CD4-positive, alpha-beta T cell treated with Interleukin-4 for 1 hour (primary cell): ENCODE results near the gene RRP12.
"Not testable (repeated sequence)": the region's sequence is repeated elsewhere in the genome, so short reads cannot be mapped to it uniquely, and the experiment has no call there.

ENCODE experiments used
- DNase-seq, 2 donors: peaks; one replicate each; pipeline ENCODE4 v3.0.0-alpha.2; 2020 to 2022

Gene RRP12

GRCh38 chr10:97400665-97401454 is at the start of gene RRP12:
Gene RRP12 (minus strand): TSS chr10:97401340. CDS start chr10:97401231, 109 bp downstream.
- DNase-seq: peak; percentile 96 to 97

GRCh38 chr10:97450828-97451227 is 49.7 kb upstream of the RRP12 start:
- no peak for DNase-seq

- DNase-seq: peak; percentile 91 to 94
Measured at GRCh38 chr10:97445722-97446639, 44.8 kb upstream of the RRP12 start, which contains the start of the genes EXOSC1 and ZDHHC16. Gene EXOSC1 (minus strand): TSS chr10:97446006. CDS start chr10:97445985, 21 bp downstream. Gene ZDHHC16 (plus strand): TSS chr10:97446175. CDS start chr10:97451676, 5,501 bp downstream.

GRCh38 chr10:97445357-97445721 is 44.2 kb upstream of the RRP12 start:
- DNase-seq: no peak

- no peak for DNase-seq
Measured at GRCh38 chr10:97444212-97444611, 43.1 kb upstream of the RRP12 start.

- DNase-seq: no peak
Measured at GRCh38 chr10:97442277-97442676, 41.1 kb upstream of the RRP12 start.

GRCh38 chr10:97435211-97435610 is 34.1 kb upstream of the RRP12 start:
- DNase-seq: no peak

- no peak for DNase-seq
Measured at GRCh38 chr10:97434557-97434956, 33.4 kb upstream of the RRP12 start.

GRCh38 chr10:97434055-97434454 is 32.9 kb upstream of the RRP12 start:
- DNase-seq: no peak

GRCh38 chr10:97428572-97428981 is 27.4 kb upstream of the RRP12 start:
- peak in 1 of 2 donors; percentile 54 for DNase-seq

GRCh38 chr10:97427571-97428179 is 26.5 kb upstream of the RRP12 start:
- peak in 1 of 2 donors; percentile 56 for DNase-seq

GRCh38 chr10:97426776-97427570 is 25.8 kb upstream of the RRP12 start:
- DNase-seq: no peak

- peak; percentile 97 for DNase-seq
Measured at GRCh38 chr10:97425964-97426775, 25.0 kb upstream of the RRP12 start, which contains the start of gene PGAM1. Gene PGAM1 (plus strand): TSS chr10:97426191. CDS start chr10:97426308, 117 bp downstream.

GRCh38 chr10:97423757-97424098 is 22.6 kb upstream of the RRP12 start:
- not testable (repeated sequence) for DNase-seq

GRCh38 chr10:97416565-97416964 is 15.4 kb upstream of the RRP12 start:
- DNase-seq: no peak

GRCh38 chr10:97412891-97413304 is 11.8 kb upstream of the RRP12 start:
- no peak for DNase-seq

GRCh38 chr10:97411406-97411805 is 10.3 kb upstream of the RRP12 start:
- no peak for DNase-seq

- DNase-seq: no peak
Measured at GRCh38 chr10:97408496-97408992, 7.4 kb upstream of the RRP12 start.

GRCh38 chr10:97407952-97408248 is 6.8 kb upstream of the RRP12 start:
- no peak for DNase-seq

- DNase-seq: peak; percentile 77 to 86
Measured at GRCh38 chr10:97407211-97407951, 6.2 kb upstream of the RRP12 start.

- not testable (repeated sequence) for DNase-seq
Measured at GRCh38 chr10:97406483-97406882, 5.3 kb upstream of the RRP12 start.
